HG03159 (cell line): Measurements from ENCODE around the gene HRG.
A peak's percentile ranks its signal among the peaks of the same experiment; 100 is the strongest.

Source experiments
- ATAC-seq: cut with Tn5 transposase; IDR thresholded peaks from one replicate; pipeline ENCODE4 v1.9.1; 2021; ENCODE audit warnings: mild to moderate bottlenecking, moderate library complexity; ENCODE audit not compliant: unreplicated experiment

Gene HRG

DNA sequence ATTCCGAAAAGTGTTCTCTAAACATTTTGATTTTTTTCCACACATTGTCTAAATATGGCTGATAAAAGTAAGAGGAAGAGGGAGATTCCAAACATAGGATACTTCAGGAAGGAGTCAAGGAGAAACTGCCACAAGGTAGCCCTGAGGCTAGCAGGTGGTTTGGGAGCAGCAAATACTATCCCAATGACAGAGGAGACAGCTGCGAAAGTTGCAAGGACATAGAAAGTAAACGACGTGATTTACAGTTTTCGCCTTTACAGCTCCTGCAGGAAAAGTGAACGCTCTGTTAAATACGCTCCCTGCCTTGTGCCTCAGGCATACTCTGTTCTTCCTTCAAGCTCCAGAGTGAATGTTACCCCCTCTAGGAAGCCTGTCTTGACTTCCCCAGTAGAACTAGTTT is 29.3 kb upstream of the HRG start:
- no peak for ATAC-seq

DNA sequence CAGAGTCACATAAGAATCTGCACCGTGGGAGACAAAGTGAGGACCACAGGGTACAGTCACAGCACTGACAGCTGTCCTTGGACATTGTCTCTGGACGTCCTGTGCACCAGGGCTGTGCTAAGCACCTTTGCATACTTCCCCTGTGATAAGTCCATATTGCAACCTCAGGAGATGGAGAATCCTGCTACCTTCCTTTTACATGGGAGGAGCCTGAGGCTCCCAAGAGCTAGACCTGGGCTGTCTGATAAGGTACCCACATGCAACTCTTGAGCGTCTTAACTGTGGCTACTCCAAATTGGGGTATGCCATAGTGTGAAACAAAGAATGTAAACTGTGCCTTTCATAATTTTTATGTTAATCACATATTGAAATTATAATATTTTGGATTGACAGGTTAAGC is 28.1 kb upstream of the HRG start:
- no peak for ATAC-seq

DNA sequence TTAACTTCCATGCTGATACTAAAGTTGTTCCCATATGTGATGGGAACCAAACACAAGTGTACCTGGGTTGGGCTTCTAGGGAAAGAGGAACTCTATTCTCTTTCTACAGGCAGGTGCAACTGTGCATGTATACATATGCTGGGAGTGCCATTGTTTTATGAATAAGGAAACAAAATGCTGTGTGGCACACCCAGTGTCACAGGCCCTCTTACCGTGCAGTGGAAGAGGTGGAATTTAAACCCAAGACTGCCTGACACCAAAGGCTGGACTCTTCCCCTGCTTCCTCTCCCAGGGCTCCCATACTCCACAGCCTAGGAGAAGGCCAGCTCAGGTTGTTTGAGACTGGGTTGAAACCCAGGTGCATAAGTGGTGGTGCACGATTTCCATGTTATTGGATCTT is 27.6 kb upstream of the HRG start:
- ATAC-seq, result no peak

GRCh38 chr3:186639778-186640472 is 25.9 kb upstream of the HRG start, which contains the start of gene FETUB:
FETUB (plus strand) TSS chr3:186640399; CDS start chr3:186640461, 62 bp downstream.
- ATAC-seq, result no peak

GRCh38 chr3:186640473-186640818 is 25.4 kb upstream of the HRG start:
- ATAC-seq, result no peak

DNA sequence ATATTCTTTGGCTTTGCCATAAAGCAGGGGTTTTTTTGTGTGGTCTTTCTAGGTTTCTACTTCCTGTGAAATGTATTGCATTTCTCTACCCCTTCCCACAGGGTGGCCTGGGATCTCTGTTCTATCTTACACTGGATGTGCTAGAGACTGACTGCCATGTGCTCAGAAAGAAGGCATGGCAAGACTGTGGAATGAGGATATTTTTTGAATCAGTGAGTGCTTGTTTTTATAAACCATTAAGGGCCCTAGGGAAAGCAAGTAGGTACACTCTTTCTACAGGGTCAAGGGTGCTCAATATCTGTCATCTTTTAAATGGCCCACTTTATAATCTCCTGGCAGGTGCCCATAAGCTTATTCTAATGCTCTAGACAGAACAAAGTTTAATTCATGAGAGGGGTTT is 24.9 kb upstream of the HRG start:
- ATAC-seq, result no peak

DNA sequence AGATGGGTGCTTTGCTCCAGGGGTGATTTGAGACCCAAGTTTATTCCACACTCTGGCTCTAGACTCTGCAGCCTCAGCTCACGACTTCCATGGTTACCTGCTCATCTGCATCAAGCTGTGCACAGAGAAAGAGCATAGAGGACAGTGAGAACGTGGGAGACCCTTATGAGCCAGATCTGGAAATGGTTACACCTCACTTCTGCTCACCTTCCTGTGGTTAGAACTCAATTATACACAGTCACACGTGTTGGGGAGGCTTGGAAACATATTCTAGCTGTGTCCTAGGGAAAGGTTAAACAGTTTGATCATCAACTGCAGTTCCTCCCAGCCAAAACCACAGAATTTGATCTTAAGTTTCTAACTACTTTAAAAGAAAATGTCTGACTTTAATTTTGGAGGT is 23.8 kb upstream of the HRG start:
- ATAC-seq, result no peak

DNA sequence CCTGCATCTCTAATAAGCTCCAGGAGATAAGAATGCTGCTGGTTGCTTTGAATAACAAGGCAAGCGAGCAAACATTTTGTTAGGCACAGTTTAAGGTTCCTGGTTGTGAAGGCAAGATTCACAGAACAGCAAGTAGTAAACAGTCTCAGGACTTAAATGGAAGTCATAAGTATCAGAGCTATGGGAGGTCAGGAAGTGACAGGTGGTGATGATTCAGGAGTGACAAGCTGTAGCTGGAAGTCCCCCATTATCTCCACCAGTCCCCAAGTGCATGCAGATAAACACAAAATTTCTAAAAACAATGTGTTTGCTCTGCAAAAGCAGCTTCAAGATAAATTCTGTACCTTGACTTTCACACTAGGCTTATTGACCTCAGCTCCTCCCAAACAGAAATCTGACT is 22.3 kb upstream of the HRG start:
- ATAC-seq, result no peak

DNA sequence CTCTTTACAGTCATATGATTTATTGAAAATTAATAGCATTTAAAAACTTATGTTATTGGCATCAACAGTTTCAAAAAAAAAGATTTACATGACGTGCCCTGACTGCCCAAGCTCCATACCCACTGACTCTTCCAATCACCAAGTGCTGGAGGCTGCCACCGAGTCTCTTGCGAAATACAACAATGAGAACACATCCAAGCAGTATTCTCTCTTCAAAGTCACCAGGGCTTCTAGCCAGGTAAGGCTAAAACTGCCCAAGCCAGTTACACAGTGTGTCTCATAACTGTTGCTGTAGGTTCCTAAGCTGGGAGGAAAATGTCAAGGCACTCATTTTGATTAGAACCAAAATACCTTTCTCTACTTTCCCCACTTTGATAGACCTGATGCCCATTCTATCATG is 21.1 kb upstream of the HRG start:
- ATAC-seq, result no peak

DNA sequence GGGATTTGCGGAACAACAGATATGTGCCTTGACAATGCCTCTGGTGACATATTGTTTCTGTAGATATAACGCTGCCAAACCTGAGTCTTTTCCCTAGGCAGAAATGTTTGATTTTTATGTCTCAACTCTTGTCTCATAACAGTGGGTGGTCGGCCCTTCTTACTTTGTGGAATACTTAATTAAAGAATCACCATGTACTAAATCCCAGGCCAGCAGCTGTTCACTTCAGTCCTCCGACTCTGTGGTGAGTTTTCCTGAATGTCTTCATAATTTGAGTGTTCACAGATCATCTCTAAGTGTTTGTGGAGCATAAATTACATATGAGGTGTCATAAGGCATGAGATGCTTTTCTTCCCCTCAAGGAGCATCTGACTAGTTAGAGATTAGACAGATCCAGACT is 19.7 kb upstream of the HRG start:
- ATAC-seq, result no peak

GRCh38 chr3:186646841-186647240 is 19.0 kb upstream of the HRG start:
- ATAC-seq, result no peak

GRCh38 chr3:186648851-186649250 is 17.0 kb upstream of the HRG start:
- ATAC-seq, result no peak

DNA sequence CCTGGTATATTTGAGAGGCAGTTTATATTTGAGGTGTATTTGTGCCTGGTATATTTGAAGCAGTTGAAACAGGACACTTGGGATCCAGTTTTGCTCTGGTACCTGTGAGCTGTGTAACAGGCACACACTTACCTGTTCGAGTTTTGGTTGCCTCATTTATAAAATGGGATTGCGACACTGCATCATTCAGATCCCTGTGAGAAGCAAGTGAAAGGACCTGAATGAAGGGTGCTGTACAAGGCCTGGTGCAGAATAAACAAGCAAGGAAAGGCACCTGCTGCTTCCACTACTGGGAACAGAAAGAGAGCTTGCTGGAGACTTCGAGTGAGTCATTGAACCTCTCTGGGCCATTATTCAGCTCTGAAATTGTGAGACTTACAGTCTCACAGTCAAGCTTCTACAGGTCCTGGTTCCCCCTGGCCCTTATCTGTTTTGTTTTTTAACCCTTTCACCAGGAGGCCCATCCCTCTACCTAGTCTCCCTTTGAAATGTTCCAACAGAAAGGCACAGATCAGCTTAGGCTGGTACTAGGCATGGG is 14.1 kb upstream of the HRG start:
- ATAC-seq, result no peak

DNA sequence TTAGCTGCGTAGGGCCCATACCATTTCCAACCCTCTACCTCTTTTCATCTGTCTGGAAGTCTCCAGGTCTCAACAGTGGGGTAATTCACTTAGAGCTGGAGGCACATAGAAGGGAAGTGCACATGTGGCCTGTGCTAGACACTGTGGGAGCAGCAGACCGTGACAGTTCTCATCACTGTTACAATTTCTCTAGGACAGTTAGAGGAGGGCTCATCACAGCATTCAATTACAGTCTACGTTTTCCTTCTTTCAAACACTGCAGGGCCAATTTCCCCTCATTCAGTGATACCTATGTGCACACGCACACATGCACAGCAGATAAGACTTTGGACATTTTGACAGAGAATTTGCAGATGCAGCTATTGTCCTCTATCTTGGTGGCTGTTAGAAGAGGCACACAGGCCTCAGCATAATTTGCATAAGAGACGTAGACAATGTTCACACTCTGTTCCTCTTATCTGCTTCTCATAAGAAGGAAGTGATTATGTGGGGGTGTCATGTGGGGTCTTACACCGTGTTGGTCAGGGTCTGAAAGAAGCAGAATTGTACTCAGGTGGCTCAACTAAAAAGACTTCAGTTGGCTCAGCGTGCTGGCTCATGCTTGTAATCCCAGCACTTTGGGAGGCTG is 12.6 kb upstream of the HRG start:
- peak; percentile 92 for ATAC-seq

DNA sequence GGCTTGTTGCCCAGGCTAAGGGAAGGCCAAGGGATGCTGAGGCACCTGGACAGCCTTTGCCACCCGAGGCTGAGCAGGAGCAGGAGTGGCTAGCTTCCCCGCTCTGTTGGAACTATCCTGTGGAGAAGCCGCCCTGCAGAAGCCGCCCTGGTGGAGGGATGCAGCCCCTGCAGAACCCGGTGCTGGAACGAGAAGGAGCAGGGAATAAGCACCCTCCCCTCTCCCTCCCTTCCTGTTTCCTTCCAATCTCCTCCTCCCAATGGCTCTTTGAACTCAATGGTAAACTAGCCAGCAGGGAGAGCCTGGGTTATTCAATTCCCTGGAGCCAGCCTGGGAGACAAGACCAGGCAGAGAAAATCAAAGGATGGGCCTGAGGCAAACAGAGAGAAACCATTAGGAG is 11.8 kb upstream of the HRG start:
- ATAC-seq, result no peak

GRCh38 chr3:186663361-186664118 is 2.3 kb upstream of the HRG start:
- no peak for ATAC-seq

DNA sequence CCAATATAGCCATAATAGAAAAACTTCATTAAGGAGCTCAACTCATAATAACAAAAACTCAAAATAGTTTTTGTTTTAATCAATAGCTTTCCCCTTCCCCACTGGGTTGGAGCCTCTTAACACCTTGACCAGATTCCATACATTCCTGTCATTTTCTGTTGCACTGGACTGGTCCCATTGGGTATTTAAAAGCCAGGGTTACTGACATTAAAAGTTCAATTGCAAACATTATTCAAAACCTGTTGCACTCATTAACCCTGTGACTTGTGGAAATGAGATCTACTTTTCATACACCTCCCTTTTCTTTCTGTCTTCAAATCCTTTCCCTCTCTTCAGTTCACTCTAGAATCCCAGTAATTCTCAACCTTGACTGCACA is 1.7 kb upstream of the HRG start:
- no peak for ATAC-seq

- ATAC-seq, result no peak
Observed at GRCh38 chr3:186664506-186664905, 1.3 kb upstream of the HRG start.

GRCh38 chr3:186668426-186668825 is 2.6 kb downstream of the HRG start:
- ATAC-seq, result no peak

GRCh38 chr3:186669378-186670084 is 3.7 kb downstream of the HRG start:
- ATAC-seq, result no peak

DNA sequence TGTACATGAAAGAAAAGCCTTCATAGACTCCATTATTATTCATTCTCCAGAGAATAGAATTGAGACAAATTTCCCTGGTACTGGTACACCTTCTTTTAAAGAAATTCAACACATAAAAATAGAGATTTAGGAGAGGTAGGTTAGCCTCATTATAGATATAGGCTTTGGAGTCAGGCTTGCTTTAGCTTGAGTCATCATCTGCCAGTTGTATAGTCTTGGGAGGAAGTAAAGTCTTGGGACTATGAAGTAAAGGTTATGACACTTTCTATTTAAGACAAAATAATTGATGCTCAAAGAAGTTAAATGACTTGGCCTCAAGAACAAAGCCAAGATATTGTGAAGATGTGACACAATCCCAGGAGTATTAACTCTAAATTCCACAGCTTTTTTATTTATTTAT is 4.3 kb downstream of the HRG start:
- ATAC-seq, result no peak
